ENCODE results near the gene RBM44.
"Not testable (repeated sequence)": the region's sequence is repeated elsewhere in the genome, so short reads cannot be mapped to it uniquely, and the experiment has no call there.

The RBM44 gene, protein sequence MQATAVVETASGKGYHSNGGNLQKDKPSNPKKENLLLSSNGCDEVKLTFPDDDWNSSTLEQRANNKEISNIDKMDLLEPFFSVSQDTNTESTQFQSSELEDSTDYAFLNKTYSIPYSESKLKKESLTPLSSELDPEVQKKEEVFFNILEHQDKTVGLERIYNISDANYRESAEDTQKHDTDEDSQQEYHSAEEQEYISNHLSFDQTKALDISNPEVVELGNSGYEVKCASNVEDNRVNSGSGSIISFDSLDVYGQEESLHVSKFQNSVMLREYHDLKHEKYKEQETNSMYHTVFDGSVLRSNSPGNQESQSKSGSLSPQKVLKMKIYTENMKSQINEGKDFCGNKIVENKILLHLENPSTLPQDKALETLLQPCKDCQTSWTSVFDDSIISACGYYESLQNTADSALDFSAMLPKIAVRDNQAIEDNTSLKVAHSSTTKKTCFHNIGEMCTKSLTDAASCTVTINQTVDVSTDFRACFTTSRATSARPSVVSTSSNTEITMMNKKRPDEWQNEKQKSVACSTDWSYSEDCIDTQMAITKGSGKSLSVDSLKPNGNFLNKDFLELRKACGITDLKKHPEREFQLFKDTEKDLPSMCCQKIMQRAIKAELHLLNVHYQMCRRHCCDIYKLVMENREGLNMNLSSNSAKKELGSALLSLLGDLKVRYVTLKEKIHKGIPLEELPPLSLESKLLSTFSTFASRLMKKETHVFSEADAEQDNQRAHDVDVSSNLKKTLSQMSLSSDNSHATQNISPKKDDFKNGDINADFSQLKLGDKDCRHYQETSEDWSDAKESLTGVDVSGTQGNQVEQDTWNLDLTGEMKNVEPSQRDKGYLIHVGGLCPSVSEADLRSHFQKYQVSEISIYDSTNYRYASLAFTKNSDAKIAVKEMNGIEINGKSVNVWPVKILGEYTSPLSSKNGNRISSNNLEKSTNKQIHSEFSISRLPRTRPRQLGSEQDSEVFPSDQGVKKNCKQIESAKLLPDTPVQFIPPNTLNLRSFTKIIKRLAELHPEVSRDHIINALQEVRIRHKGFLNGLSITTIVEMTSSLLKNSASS

DNA sequence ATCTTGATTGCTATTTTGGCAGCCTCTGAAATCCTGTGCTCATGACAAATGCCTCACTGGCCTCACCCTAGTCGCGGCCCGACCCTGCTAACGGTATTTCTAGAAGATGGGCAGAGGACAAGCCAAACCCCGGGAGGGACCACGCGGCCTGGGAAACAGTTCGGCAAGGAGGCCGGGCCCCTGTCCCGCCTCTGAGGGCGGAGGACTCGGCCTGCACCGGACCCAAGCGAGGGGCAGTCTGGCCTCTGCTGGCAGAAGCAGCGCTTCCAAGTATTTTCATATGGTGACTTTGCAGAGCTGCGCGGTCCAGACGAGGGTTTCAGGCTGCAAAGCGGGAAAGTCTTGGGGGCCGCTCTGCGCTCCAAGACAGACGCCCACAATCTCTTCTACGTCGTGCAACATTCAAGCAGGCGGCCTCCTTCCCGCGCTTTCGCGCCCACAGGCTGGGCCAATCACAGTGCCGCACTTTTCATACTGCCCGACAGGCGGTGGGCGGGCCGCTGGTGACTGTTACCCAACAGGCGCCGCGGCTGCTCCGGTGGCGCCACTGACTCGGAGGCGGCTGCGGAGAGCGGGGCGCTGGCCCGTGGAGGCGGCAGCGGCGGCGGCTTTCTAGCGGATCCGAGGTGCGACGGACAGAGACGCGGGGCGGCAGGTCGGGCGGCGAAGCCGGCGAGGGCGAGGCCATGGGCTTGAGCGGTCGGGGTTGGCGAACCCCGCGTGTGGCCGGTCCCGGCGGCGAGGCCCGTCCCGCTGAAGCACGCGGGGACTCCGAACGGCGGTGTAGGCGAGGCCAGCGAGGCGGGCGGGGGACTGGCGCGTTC is at the start of gene RBM44:
TSS of gene RBM44 (plus strand) at position 544 of the 824 bp plus-strand sequence. CDS start 14,831 bp downstream, outside the sequence.
- DNase-seq (ENCODE audit: low read depth): no peak

DNA sequence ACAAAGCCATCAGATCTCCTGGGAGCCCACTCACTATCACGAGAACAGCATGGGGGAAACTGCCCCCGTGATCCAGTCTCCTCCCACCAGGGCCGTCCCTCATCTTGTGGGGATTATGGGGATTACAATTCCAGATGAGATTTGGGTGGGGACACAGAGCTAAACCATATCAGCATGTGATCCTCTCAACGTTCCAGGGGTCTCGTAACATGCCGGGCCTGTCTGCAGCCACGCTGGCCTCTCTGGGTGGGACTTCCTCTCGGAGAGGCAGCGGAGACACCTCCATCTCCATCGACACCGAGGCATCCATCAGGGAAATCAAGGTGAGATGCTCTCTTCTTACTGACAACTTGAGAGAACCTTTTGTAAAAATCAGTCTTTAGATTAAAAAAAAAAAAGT is 49.6 kb upstream of the RBM44 start:
- no peak for DNase-seq (ENCODE audit: low read depth)

DNA sequence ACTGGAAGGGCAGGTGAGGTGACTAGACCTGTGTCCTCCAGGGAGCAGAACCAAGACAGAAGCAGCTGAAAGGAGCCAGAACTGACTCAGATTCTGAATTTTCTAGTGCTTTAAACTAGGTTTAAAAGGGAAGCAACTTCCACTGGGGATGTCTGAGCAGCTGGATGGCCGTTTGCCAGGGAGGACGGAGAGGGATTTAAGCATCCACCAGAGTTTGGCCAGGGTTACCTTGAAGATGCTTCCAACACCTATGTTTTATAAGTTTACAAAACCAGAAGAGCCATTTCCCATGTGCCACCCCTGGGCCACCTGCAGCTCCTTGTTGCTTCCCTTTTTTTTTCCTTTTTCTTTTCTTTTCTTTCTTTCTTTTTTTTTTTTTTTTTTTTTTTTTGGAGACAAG is 48.6 kb upstream of the RBM44 start:
- no peak for DNase-seq (ENCODE audit: low read depth)

DNA sequence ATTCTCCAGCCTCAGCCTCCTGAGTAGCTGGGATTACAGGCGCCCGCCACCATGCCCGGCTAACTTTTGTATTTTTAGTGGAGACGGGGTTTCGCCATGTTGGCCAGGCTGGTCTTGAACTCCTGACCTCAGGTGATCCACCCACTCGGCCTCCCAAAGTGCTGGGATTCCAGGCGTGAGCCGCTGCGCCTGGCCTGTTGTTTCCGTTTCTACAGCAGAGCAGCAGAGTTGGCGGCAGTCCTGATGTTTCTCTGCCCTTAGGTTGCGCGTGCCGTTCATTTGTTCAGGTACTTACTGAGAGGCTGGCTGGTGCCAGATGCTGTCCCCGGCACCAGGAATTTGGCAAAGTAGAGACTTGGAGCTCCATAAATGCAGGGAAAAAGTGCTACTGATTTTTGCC is 48.1 kb upstream of the RBM44 start:
- not testable (repeated sequence) for DNase-seq (ENCODE audit: low read depth)

DNA sequence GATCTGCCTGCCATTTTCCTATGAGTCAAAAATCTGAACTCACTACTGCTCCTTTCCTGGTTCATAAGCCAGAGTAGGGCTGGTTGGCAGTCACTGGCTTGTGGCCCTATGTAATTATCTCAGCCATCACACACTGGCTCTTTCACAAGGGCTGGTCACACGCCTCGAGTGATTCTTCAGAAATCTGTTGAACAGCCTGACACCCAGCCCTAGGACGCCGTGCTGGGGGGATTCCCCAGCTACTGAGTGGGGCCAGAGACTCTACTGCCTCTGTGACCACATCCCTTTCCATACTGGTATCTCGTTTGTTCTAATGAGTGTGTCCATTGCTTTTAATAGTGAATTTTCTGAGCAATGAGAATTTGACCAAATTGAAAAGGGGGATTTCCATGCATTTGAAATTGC is 45.8 kb upstream of the RBM44 start:
- DNase-seq (ENCODE audit: low read depth): no peak

DNA sequence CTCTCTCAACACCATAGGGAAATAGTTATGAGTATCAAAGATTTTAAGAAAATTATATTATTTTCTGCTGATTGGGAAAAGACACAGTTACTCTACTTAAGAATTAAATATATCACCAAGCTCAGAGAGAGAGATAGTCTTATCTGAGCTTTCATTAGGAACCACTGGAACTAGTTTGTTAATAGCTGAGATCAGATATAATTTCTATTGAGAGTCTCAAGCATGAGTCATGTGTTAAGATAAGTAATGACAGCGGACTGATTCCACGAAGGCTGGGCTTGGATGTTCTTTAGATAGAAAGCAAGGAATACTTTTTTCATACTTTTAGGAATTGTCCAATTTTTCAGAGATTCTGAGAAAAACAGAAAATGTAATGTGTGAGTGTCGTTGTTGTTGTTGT is 44.4 kb upstream of the RBM44 start:
- no peak for DNase-seq (ENCODE audit: low read depth)

DNA sequence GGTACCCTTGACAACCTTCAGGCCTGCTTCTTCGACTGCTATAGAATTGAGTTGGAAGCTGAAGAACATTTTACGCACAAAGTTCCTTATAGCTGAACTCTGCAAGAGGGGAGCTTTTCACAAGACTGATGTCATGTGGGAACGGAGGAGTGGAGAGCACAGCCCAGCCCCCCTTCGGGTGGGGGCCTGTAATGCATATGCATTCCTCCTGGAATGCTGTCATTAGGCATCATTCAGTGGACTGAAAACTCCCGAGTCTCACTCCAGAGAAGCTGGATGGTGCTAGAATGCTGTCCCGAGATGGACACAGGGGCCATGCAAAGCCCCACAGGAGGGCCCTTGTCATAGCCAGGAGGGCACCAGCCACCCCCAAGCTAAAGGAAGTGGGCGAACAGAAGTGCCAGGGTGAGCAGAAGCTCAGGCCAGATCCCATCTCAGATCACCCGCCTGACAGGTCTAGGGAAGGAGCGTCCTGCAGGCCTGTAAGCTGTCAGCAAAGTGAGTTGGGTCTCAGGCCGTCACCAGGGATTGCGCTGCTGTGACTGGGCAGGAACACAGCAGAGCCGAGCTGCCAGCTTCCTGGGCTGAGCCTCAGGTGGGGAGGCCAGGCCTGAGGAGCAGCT is 43.8 kb upstream of the RBM44 start:
- no peak for DNase-seq (ENCODE audit: low read depth)

DNA sequence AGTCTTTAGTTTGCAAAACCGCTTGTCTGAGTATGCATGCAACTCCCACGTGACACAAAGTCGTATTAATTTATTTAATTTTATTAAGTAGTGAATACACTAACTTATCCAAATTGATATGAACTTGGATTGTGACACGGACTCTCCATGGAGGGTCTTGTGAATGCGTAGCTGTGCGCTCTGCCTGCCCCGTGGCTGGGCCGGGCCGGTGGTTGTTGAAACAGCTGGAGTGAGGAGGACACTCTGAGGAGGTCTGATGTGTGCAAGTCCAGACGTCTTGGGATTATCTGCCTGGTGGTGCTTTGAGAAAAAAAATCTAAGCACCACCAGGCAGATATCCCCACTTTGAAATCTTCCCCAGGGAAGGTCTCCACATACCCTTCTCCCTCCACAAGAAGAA is 41.0 kb upstream of the RBM44 start:
- DNase-seq (ENCODE audit: low read depth): no peak

DNA sequence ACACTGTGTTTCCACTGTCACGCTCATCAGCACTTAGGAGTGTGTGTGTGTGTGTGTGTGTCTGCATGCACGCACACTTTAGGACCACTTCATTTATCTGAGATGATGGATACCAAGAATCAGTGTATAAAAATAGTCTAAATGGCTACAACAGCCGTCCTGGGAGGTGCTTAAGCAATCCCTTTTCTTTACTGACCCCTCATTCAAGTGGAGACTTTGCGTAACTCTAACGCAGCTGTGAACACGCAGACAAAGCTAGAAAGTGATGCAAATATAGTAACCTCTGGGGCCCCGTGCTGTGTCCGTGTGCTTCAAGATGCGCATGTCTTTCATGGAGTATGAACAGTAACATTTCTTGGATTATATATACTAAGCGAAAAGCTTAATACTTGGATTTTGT is 40.4 kb upstream of the RBM44 start:
- no peak for DNase-seq (ENCODE audit: low read depth)

DNA sequence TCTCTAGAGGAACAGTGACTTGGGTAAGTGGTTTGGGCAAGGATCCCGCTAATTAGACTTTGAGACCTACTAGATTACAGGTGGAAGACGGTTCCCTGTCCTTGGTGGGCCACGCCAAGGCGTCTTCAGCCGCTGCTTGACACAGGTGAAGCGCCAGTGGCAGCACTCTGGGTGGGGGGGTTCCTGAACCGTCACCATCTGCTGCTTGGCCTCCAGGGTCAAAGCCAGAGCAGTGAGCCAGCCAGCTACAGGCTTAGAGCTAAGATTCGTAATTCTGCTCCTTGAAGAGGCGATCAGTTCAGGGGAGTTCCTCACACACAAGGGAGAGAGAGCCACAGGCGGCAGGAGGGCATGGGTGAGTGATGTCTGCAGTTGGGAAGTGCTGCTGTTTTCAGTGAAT is 39.4 kb upstream of the RBM44 start:
- no peak for DNase-seq (ENCODE audit: low read depth)

DNA sequence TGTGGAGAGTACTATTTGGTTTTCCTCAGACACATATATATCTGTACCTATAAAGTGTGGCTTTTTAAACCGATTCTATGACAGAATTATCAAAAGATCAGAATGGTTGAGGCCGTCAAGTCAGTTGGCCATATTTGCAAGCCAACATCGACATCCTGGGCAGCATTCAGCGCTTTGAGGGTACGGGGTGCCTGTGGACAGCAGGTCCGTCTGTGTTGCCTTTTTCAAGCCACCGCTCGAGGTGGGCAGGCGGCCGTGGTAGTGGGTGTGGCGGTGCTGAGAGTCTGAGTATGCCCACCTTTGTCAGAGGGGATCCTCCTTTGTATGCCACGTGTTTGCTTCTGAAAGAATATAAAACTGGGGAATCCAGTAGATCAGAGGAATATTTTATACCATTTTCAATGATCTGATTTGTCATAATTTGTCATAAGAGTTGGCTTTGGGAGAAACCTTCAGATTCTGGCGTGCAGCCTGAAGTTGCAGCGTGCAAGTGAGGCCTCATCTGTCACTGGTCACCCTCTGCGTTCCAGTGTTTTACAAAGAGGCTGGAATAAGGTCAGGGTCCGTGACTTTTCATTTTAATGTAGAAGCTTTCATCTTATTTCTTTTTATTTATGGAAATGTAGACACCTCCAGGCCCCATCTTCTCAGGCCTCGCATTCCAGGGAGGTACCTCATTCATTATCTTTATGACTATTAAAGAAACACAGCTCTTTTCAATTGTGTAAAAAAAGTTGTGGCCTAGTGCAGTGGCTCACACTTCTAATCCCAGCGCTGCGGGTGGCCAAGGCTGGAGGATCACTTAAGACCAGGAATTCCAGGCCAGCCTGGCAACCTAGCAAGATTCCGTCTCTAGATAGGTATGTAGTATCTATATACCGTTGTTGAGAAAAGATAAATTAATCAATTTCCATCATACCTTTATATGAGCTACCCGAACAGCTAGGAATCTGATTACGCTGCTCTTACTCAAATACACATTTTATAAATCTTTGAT is 37.8 kb upstream of the RBM44 start:
- no peak for DNase-seq (ENCODE audit: low read depth)

DNA sequence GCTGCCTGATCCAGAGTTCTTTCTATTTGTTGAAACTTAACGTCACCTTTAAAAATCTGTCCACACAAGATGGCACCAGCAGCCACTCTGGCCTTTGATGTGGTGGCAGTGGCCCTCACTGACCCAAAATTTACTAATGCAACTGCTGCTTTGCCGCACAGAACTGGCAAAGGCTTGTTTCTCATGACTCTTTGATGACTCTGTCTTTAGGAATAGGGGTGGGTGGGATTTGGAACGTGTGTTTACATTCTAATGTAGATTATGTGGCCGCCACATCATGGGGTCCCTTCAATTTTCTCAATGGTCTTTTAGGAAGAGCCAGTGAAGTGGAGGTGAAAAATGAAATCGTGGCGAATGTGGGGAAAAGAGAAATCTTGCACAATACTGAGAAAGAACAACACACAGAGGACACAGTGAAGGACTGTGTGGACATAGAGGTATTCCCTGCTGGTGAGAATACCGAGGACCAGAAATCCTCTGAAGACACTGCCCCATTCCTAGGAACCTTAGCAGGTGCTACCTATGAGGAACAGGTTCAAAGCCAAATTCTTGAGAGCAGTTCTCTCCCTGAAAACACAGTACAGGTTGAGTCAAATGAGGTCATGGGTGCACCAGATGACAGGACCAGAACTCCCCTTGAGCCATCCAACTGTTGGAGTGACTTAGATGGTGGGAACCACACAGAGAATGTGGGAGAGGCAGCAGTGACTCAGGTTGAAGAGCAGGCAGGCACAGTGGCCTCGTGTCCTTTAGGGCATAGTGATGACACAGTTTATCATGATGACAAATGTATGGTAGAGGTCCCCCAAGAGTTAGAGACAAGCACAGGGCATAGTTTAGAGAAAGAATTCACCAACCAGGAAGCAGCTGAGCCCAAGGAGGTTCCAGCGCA is 36.0 kb upstream of the RBM44 start:
- not testable (repeated sequence) for DNase-seq (ENCODE audit: low read depth)

DNA sequence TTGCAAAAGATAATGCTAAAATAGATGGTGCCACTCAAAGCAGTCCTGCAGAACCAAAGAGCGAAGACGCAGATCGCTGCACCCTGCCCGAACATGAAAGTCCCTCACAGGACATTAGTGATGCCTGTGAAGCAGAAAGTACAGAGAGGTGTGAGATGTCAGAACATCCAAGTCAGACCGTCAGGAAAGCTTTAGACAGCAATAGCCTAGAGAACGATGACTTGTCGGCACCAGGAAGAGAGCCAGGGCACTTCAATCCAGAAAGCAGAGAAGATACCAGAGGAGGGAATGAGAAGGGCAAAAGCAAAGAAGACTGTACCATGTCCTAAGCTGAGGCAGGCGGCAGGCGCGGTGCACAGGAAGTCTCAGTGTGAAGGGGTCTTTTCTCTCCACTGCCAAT is 34.8 kb upstream of the RBM44 start:
- no peak for DNase-seq (ENCODE audit: low read depth)

DNA sequence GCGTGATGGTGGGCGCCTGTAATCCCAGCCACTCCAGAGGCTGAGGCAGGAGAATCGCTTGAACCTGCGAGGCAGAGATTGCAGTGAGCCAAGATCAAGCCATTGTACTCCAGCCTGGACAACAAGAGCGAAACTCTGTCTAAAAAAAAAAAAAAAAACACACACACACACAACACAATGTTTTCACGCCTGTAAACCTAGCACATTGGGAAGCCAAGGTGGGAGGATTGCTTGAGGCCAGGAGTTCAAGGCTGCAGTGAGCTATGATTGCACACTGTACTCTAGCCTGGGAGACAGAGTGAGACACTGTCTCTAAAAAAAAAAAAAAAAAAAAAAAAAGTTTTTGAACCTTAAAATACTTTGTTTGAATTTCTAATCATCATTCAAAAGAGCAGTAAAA is 33.5 kb upstream of the RBM44 start:
- DNase-seq (ENCODE audit: low read depth): not testable (repeated sequence)

DNA sequence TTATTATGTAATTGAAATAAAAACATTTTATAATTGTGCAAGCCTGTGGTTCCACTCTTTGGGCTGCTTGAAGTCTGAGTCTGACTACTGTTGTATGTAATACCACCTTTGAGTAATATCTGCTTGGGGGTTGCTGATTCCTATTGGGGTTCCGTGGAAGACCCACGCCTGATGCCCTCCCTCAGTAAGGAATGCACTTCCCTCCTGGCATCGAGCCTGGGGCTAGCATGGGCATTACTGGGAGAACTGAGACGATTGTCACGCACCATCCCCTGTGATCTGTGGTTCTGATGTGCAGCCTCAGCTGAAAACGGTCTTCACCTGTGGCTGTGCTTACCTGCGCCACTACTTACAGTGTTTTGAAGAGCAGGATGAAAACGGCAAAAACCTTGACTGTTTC is 32.7 kb upstream of the RBM44 start:
- DNase-seq (ENCODE audit: low read depth): no peak

DNA sequence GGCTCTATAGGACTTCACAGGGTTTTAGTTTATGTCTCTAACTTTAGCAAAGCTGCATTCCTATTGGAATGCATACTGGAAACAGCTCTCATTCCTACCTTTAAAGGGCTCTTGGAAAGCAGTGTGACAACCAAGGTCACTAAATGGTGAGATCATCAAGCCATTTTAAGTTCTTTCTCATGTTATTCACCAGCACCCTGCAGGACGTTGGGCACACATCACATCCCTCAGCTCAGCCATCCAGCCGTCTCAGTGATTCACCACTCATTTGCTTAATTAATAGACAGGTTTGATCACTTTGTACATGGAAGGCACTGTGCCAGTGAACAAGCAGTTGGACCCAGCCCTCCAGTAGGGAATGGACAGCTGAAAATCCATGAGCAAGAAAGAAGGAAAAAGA is 32.2 kb upstream of the RBM44 start:
- no peak for DNase-seq (ENCODE audit: low read depth)

DNA sequence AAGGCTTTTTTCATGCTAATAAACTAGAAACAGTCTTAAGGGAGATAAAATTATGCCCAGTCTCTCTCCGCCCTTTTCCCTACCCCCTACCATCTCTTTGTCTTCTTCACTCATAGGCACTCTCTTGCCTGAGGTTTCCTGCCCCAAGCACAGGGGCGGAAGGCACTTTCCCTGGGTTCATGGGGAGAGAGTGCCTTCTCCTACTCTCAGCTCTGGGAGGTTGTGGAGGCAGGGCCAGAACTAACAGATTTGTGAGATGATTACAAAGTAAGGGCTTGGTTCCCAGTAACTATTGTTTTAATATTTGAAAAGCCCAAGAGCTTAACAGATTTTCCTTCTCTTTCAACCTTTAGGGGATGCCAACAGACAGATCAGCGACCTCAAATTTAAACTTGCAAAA is 26.1 kb upstream of the RBM44 start:
- DNase-seq (ENCODE audit: low read depth): no peak

DNA sequence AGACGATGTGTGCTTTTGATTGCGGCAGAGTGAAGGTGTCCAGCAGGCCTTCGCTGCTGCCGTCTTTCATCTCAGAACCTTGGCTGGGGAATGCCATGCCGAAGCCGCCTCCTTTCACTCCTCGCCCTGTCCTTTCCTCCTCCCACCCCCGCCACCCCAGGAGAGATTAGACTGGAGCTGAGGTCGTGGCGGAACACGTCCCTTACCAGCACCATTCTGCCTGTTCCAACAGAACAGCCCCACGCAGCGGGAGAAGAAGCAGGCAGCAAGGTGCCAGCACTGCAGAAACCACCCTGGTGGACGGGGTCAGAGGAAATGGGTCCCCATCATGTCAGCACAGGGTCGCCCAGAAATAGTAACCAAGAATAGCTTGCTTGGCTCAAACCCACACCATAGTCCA is 24.8 kb upstream of the RBM44 start:
- DNase-seq (ENCODE audit: low read depth): no peak
